DND-41 (cell line): ENCODE measurements around the gene NIBAN1.

Experiments
- CTCF ChIP-seq: IDR thresholded peaks from 2 replicates; pipeline ENCODE4 v1.5.1; 2012; ENCODE audit warnings: borderline replicate concordance, low read length, moderate library complexity, mild to moderate bottlenecking; ENCODE audit not compliant: poor library complexity, severe bottlenecking; ENCODE audit errors: extremely low read depth
- EZH2 ChIP-seq: IDR thresholded peaks from 3 replicates; pipeline ENCODE4 v1.6.1; 2012; ENCODE audit warnings: borderline replicate concordance, low read depth, mild to moderate bottlenecking, moderate library complexity, low read length, inconsistent platforms; ENCODE audit not compliant: severe bottlenecking

GRCh38 chr1:184931566-184931965, 42.7 kb downstream of the NIBAN1 start:
- TF ChIP-seq CTCF (no peak), EZH2 (no peak)
